ENCODE measurements around the gene DBNDD1. TPM values are rescaled to one million over a fixed set of nuclear protein-coding genes. Genes with fewer than 3 reads are reported as not detected.
"Not testable (repeated sequence)": the region's sequence is repeated elsewhere in the genome, so short reads cannot be mapped to it uniquely, and the experiment has no call there.

DBNDD1 gene
- total and polyA plus RNA-seq, 2 experiments from 2014 or later: 63.3 to 90.8 TPM

DNA sequence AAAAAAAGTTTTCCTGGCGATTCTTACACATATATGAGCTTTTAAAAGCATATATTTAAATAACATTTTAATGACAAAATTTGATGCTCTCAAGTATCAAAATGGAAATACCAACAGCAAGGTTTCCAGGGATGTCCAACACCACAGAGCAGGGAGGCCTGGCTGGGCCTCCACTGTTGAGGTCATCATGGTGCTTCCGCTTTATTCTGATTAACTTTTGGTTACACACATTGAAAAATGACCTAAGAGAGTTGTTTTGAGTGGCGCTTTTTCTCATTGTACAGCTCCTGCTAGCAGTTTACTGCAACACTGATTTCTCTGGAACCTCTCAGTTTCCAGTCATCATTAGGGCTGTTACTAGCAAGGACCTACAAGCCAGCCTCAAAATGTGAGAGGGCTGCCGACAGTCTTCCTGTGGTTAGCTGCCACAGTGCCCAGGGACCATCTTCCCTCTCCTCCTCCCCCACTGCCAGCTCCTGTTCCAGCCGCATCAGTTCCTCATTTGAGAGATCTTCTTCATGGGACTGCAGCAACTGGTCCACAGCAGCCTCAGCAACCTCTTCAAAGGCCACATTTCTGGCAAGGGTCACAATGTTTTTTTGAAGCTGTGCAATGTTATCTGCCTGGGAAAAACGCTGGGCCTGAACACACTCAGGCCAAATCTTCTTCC is 49.4 kb downstream of the DBNDD1 start:
- no peak overlapping the region for H3K4me2 ChIP-seq
- peaks cover 33% of the 10 kb centered on the region for H3K9me3 Mint-ChIP-seq
- H3K9me2 ChIP-seq (ENCODE audit: insufficient read depth): no peaks in the 10 kb centered on the region
- peaks cover 14% of the 10 kb centered on the region for H3K4me1 Mint-ChIP-seq
- ATAC-seq (no peak), DNase-seq (ENCODE audit: low spot score) (no peak)
- H3F3A ChIP-seq (replicated peaks; ENCODE audit: low read depth): peaks cover 10% of the 10 kb centered on the region; the same call in 1 of the 2 replicates
- peaks cover 3% of the 10 kb centered on the region; the same call in 1 of the 2 replicates for H4K20me1 ChIP-seq (replicated peaks; ENCODE audit: insufficient read depth)
- H3K79me2 ChIP-seq (replicated peaks; ENCODE audit: insufficient read depth): peaks cover 37% of the 10 kb centered on the region
- no peak overlapping the region for H3K4me3 ChIP-seq
- H3K36me3 Mint-ChIP-seq (ENCODE audit: low read depth): peaks cover 33% of the 10 kb centered on the region
- H3K27ac Mint-ChIP-seq: no peak overlapping the region
- no peaks in the 10 kb centered on the region for H3K27me3 ChIP-seq (ENCODE audit: insufficient read depth)
- H3K36me3 ChIP-seq (ENCODE audit: insufficient read depth): no peaks in the 10 kb centered on the region
- H3K4me3 Mint-ChIP-seq: no peak overlapping the region
- peaks cover 27% of the 10 kb centered on the region for H3K27me3 Mint-ChIP-seq (ENCODE audit: insufficient read depth, low read depth, poor library complexity)
- H2AFZ ChIP-seq: no peak overlapping the region
- no peak for TF ChIP-seq NANOG (IDR thresholded peaks at IDR 0.05; ENCODE audit: borderline replicate concordance)
- no peak for TF ChIP-seq POLR2AphosphoS5 (IDR thresholded peaks at IDR 0.05; ENCODE audit: low read depth)
- TF ChIP-seq STAT1 (IDR thresholded peaks at IDR 0.05; ENCODE audit: unreplicated experiment): no peak
- TF ChIP-seq, protein P1, sequence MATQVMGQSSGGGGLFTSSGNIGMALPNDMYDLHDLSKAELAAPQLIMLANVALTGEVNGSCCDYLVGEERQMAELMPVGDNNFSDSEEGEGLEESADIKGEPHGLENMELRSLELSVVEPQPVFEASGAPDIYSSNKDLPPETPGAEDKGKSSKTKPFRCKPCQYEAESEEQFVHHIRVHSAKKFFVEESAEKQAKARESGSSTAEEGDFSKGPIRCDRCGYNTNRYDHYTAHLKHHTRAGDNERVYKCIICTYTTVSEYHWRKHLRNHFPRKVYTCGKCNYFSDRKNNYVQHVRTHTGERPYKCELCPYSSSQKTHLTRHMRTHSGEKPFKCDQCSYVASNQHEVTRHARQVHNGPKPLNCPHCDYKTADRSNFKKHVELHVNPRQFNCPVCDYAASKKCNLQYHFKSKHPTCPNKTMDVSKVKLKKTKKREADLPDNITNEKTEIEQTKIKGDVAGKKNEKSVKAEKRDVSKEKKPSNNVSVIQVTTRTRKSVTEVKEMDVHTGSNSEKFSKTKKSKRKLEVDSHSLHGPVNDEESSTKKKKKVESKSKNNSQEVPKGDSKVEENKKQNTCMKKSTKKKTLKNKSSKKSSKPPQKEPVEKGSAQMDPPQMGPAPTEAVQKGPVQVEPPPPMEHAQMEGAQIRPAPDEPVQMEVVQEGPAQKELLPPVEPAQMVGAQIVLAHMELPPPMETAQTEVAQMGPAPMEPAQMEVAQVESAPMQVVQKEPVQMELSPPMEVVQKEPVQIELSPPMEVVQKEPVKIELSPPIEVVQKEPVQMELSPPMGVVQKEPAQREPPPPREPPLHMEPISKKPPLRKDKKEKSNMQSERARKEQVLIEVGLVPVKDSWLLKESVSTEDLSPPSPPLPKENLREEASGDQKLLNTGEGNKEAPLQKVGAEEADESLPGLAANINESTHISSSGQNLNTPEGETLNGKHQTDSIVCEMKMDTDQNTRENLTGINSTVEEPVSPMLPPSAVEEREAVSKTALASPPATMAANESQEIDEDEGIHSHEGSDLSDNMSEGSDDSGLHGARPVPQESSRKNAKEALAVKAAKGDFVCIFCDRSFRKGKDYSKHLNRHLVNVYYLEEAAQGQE (IDR thresholded peaks at IDR 0.05; ENCODE audit: unreplicated experiment): no peak
- no peak for TF ChIP-seq ZNF331 (CRISPR knock-in tag; IDR thresholded peaks at IDR 0.05; ENCODE audit: low read depth)
- TF ChIP-seq, protein P2, sequence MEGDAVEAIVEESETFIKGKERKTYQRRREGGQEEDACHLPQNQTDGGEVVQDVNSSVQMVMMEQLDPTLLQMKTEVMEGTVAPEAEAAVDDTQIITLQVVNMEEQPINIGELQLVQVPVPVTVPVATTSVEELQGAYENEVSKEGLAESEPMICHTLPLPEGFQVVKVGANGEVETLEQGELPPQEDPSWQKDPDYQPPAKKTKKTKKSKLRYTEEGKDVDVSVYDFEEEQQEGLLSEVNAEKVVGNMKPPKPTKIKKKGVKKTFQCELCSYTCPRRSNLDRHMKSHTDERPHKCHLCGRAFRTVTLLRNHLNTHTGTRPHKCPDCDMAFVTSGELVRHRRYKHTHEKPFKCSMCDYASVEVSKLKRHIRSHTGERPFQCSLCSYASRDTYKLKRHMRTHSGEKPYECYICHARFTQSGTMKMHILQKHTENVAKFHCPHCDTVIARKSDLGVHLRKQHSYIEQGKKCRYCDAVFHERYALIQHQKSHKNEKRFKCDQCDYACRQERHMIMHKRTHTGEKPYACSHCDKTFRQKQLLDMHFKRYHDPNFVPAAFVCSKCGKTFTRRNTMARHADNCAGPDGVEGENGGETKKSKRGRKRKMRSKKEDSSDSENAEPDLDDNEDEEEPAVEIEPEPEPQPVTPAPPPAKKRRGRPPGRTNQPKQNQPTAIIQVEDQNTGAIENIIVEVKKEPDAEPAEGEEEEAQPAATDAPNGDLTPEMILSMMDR (conservative IDR thresholded peaks at IDR 0.05; ENCODE audit: low read depth in 2 of 2): no peak
- H3K27ac ChIP-seq (ENCODE audit: low read depth): no peak overlapping the region
- peaks cover 7% of the 10 kb centered on the region; the same call in 1 of the 2 replicates for H3K4me1 ChIP-seq (ENCODE audit: insufficient read depth)

DNA sequence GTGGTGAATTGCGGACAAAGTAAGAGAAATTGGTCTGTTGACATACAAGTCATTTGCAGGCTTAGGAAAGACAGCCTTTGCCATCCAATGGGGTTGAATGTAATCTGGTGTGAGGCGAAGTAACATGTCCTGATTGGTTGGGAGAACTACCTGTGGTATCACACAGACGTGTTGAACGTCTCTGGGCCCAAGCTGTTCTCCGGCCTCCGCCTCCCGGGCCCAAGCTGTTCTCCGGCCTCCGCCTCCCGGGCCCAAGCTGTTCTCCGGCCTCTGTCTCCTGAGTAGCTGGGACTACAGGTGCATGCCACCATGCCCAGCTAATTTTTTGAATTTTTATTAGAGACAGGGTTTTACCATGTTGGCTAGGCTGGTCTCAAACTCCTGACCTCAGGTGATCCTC is 51.2 kb downstream of the DBNDD1 start:
- H3K36me3 ChIP-seq (ENCODE audit: insufficient read depth); H3K27ac ChIP-seq (ENCODE audit: low read depth); H3F3A ChIP-seq (replicated peaks; ENCODE audit: low read depth); ATAC-seq; H3K4me3 ChIP-seq; H3K27me3 ChIP-seq (ENCODE audit: insufficient read depth); H3K4me1 Mint-ChIP-seq; H3K4me1 ChIP-seq (ENCODE audit: insufficient read depth); H2AFZ ChIP-seq; DNase-seq (ENCODE audit: low spot score); H3K27ac Mint-ChIP-seq; H4K20me1 ChIP-seq (replicated peaks; ENCODE audit: insufficient read depth); H3K4me2 ChIP-seq; H3K4me3 Mint-ChIP-seq; H3K9me2 ChIP-seq (ENCODE audit: insufficient read depth): not testable (repeated sequence)
- Mint-ChIP-seq H3K36me3 (ENCODE audit: low read depth) (peaks cover 36% of the 10 kb centered on the region), H3K27me3 (ENCODE audit: insufficient read depth, low read depth, poor library complexity) (peaks cover 27% of the 10 kb centered on the region), H3K9me3 (peaks cover 33% of the 10 kb centered on the region)
- peaks cover 19% of the 10 kb centered on the region for H3K79me2 ChIP-seq (replicated peaks; ENCODE audit: insufficient read depth)

DNA sequence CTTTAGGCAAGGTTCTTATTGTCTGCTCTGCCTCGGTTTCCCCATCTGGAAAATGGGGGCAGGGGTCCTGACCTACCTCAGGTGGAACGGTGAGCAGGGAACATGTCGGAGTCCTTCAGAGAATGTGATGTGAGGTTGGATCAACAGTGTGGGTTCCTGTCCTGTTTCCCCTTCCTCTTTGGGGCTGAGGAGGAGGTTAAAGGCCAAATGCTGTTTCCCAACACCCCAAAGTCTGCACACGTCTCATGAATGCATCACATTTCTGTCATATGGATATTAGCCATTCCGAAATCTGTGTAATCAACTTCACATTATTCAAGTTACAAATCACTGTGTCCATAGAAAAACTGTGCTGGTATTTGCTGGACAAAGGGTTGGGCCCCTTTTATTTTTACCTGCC is 51.8 kb downstream of the DBNDD1 start:
- peaks cover 33% of the 10 kb centered on the region for H3K9me3 Mint-ChIP-seq
- H3K4me1 ChIP-seq (ENCODE audit: insufficient read depth); H3K36me3 ChIP-seq (ENCODE audit: insufficient read depth); H3K4me3 ChIP-seq; H4K20me1 ChIP-seq (replicated peaks; ENCODE audit: insufficient read depth); H2AFZ ChIP-seq; H3K27me3 ChIP-seq (ENCODE audit: insufficient read depth); ATAC-seq; H3F3A ChIP-seq (replicated peaks; ENCODE audit: low read depth); H3K4me3 Mint-ChIP-seq; H3K27ac Mint-ChIP-seq; DNase-seq (ENCODE audit: low spot score); H3K4me1 Mint-ChIP-seq; H3K9me2 ChIP-seq (ENCODE audit: insufficient read depth); H3K27ac ChIP-seq (ENCODE audit: low read depth); H3K4me2 ChIP-seq: not testable (repeated sequence)
- peaks cover 36% of the 10 kb centered on the region for H3K36me3 Mint-ChIP-seq (ENCODE audit: low read depth)
- peaks cover 17% of the 10 kb centered on the region for H3K79me2 ChIP-seq (replicated peaks; ENCODE audit: insufficient read depth)
- H3K27me3 Mint-ChIP-seq (ENCODE audit: insufficient read depth, low read depth, poor library complexity): peaks cover 24% of the 10 kb centered on the region
